KMS-11 (cell line): ENCODE data around the gene MAF.

ENCODE experiments used
- H2AFZ ChIP-seq: fragments of 200-600 bp; sonication (generic); 2 replicates; pipeline ENCODE4 v1.6.1; 2016; ENCODE audit warnings: antibody characterized with exemption, mixed run types, low read depth
- H3K27ac ChIP-seq: fragments of 200-600 bp; sonication (generic); 2 replicates; pipeline ENCODE4 v1.6.1; 2016; ENCODE audit warnings: mild to moderate bottlenecking, mixed run types
- H3K27me3 ChIP-seq: fragments of 200-600 bp; sonication (generic); 2 replicates; pipeline ENCODE4 v1.6.1; 2017; ENCODE audit warnings: mild to moderate bottlenecking, low read depth, mixed run types, moderate library complexity; ENCODE audit not compliant: insufficient read depth
- H3K36me3 ChIP-seq: fragments of 200-600 bp; sonication (generic); 2 replicates; pipeline ENCODE4 v1.6.1; 2017; ENCODE audit warnings: mild to moderate bottlenecking, mixed run types; ENCODE audit not compliant: insufficient read depth
- H3K4me1 ChIP-seq: fragments of 200-600 bp; sonication (generic); 2 replicates; pipeline ENCODE4 v1.6.1; 2016; ENCODE audit warnings: mild to moderate bottlenecking, low read depth, mixed run types; ENCODE audit not compliant: poor library complexity, severe bottlenecking
- H3K4me2 ChIP-seq: fragments of 200-600 bp; sonication (generic); 2 replicates; pipeline ENCODE4 v1.7.0; 2016; ENCODE audit warnings: mild to moderate bottlenecking, mixed run types
- H3K4me3 ChIP-seq: fragments of 200-600 bp; sonication (generic); IDR thresholded peaks from 2 replicates; pipeline ENCODE4 v1.6.1; 2017; ENCODE audit warnings: low read depth, low read length, mixed read lengths; ENCODE audit not compliant: insufficient read depth
- H3K79me2 ChIP-seq: fragments of 200-600 bp; sonication (generic); 2 replicates; pipeline ENCODE4 v1.6.1; 2016; ENCODE audit warnings: low read depth, mixed run types; ENCODE audit not compliant: insufficient read depth
- H3K9ac ChIP-seq: fragments of 200-600 bp; sonication (generic); 2 replicates; pipeline ENCODE4 v1.6.1; 2016; ENCODE audit warnings: mild to moderate bottlenecking, mixed run types
- H4K20me1 ChIP-seq: fragments of 200-600 bp; sonication (generic); 2 replicates; pipeline ENCODE4 v1.6.1; 2016; ENCODE audit warnings: mild to moderate bottlenecking, mixed run types; ENCODE audit not compliant: insufficient read depth
- TF ChIP-seq, protein P1 (sequence below): fragments of 200-600 bp; sonication (generic); conservative IDR thresholded peaks from 2 replicates; pipeline ENCODE4 v1.6.1; 2017; ENCODE audit warnings: low read depth, mild to moderate bottlenecking, antibody characterized with exemption, low read length, moderate library complexity, mixed read lengths

The MAF gene

DNA sequence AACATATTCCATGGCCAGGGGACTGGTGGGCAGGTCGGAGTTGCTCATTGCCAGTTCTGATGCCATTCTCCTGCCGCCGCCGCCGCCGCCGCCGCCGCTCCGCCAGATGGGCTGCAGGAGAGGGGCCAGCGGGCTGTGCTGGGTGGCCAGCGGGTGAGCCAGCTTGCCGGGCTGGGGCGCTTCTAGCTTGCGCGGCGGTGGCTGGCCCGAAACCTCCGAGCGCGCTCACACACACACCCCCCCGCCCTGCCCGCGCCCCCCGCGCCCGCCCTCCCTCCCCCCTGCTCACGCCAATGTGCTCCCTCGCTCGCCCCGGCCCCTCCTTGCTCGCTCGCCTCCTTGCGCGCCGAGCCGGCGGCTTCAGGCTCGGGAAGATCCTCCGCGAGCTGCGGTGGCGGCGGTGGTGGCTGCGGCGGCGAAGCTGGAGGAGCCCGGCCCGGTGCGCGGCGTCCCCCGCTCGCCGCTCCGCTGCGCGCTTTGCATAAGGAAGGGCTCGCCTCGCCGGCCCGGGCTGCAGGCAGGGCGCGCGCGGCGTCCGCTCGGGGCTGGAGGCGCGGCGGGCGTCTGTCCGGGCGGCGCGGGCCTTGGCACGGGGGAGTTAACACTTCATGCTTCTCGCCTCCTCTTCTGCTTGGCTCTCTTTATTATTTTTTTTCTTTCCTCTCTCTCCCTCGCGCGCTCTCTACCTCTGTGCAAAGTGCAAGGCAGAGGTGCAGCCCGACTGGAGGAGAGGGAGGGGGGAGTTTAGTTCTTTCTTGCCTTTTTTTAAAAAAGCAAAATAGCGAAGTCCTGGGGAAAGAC lies 500 bp downstream of the MAF start:
- Histone ChIP-seq H3K36me3 (0 out of 2 replicates have a peak, but pooled peaks cover 7% of the 10 kb centered on the region), H3K9ac (peak overlapping the region; percentile 84), H3K79me2 (peaks cover 42% of the 10 kb centered on the region), H2AFZ (no peak overlapping the region), H3K4me1 (peaks cover 28% of the 10 kb centered on the region), H3K4me3 (no peak overlapping the region), H3K27ac (peak overlapping the region; percentile 95), H4K20me1 (no peaks in the 10 kb centered on the region), H3K4me2 (peak overlapping the region; percentile 30; the same call in 1 of the 2 replicates), H3K27me3 (no peaks in the 10 kb centered on the region)
- TF ChIP-seq, protein P1, sequence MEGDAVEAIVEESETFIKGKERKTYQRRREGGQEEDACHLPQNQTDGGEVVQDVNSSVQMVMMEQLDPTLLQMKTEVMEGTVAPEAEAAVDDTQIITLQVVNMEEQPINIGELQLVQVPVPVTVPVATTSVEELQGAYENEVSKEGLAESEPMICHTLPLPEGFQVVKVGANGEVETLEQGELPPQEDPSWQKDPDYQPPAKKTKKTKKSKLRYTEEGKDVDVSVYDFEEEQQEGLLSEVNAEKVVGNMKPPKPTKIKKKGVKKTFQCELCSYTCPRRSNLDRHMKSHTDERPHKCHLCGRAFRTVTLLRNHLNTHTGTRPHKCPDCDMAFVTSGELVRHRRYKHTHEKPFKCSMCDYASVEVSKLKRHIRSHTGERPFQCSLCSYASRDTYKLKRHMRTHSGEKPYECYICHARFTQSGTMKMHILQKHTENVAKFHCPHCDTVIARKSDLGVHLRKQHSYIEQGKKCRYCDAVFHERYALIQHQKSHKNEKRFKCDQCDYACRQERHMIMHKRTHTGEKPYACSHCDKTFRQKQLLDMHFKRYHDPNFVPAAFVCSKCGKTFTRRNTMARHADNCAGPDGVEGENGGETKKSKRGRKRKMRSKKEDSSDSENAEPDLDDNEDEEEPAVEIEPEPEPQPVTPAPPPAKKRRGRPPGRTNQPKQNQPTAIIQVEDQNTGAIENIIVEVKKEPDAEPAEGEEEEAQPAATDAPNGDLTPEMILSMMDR, result no peak

DNA sequence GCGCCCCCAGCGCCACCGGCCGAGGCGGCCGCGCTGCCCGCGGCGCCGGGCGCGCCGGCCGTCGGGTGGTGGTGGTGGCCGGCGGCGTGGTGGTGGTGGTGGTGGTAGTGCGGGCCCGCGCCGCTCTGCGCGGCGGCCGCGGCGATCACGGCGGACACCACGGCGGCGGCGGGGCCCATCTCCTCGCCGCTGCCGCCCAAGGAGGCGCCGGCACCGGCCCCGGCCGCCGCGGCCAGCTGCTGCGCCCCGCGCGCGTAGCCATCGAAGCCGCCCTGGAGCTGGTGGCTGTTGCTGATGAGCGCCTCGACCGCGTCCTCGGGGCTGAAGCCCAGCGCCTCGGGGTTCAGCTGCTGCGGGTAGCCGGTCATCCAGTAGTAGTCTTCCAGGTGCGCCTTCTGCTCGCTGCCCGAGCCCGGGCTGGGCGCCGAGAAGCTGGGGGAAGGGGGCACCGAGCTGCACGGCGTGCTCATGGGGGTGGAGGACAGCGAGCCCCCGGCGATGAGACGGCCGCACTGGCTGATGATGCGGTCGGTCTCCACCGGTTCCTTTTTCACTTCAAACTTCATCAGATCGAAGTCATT lies 1.2 kb downstream of the MAF start:
- peaks cover 49% of the 10 kb centered on the region for H3K79me2 ChIP-seq
- H3K27ac ChIP-seq, result peak overlapping the region; percentile 95
- H3K9ac ChIP-seq, result peak overlapping the region; percentile 84
- no peaks in the 10 kb centered on the region for H4K20me1 ChIP-seq
- no peaks in the 10 kb centered on the region for H3K27me3 ChIP-seq
- H3K4me2 ChIP-seq, result peak overlapping the region; percentile 30; the same call in 1 of the 2 replicates
- H3K36me3 ChIP-seq, result 0 out of 2 replicates have a peak, but pooled peaks cover 7% of the 10 kb centered on the region
- H3K4me1 ChIP-seq, result peaks cover 29% of the 10 kb centered on the region
- H3K4me3 ChIP-seq, result no peak overlapping the region
- TF ChIP-seq, protein P1, result no peak
- no peak overlapping the region for H2AFZ ChIP-seq

DNA sequence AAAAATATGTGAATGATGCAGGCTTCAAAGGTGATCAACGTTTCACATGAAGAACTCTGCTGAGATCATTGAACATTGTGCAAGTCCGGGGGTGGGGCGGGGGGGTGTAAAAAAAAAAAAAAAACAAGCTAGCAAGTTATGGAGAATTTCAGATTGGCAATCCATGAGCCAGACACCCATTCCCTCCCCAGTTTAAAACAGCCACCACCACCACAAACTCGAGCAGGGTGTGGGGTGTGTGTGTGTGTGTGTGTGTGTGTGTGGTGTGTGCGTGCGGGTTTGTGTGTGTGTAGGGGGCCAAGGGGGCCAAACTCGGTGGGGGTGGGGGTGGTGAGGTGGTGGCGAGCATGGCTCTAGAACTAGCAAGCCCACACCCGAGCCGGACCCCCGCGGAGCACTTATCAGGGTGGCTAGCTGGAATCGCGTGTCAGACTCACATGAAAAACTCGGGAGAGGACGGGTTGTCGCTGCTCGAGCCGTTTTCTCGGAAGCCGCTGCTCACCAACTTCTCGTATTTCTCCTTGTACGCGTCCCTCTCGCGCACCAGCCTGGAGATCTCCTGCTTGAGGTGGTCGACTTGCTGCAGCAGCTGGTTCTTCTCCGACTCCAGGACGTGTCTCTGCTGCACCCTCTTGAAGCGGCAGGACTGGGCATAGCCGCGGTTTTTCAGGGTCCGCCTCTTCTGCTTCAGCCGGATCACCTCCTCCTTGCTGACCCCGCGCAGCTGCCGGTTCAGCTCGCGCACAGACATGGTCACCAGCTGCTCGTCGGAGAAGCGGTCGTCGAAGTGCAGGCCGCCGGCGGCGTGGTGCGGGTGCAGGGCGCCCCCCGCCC lies 2.0 kb downstream of the MAF start:
- no peaks in the 10 kb centered on the region for H3K27me3 ChIP-seq
- H3K4me2 ChIP-seq, result peak overlapping the region; percentile 93
- no peaks in the 10 kb centered on the region for H4K20me1 ChIP-seq
- peak overlapping the region; percentile 93 for H3K9ac ChIP-seq
- H3K79me2 ChIP-seq, result peaks cover 57% of the 10 kb centered on the region
- 0 out of 2 replicates have a peak, but pooled peaks cover 7% of the 10 kb centered on the region for H3K36me3 ChIP-seq
- H2AFZ ChIP-seq, result no peak overlapping the region
- no peak overlapping the region for H3K4me3 ChIP-seq
- H3K4me1 ChIP-seq, result peaks cover 25% of the 10 kb centered on the region
- TF ChIP-seq, protein P1, result no peak
- peak overlapping the region; percentile 96 for H3K27ac ChIP-seq

DNA sequence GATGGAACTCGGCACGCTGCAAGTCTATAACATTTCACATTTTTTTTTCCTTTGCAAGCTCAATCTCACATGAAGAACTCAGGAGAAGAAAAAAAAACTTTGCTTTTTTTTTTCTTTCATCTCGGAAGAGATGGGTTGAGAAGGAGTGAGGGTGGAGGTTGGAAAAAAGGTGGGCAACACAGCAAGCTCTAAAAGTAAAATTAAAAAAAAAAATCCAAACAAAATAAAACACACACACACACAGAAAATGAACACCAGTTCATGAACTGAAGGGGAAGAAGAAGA lies 2.5 kb downstream of the MAF start:
- Histone ChIP-seq H3K27ac (peak overlapping the region; percentile 96), H3K4me3 (no peak overlapping the region), H2AFZ (no peak overlapping the region), H3K9ac (peak overlapping the region; percentile 93), H3K27me3 (no peaks in the 10 kb centered on the region), H3K4me2 (peak overlapping the region; percentile 93), H4K20me1 (no peaks in the 10 kb centered on the region), H3K4me1 (peaks cover 20% of the 10 kb centered on the region), H3K36me3 (0 out of 2 replicates have a peak, but pooled peaks cover 7% of the 10 kb centered on the region), H3K79me2 (peaks cover 62% of the 10 kb centered on the region)
- TF ChIP-seq, protein P1, result no peak
